GM18867 (cell line): ENCODE results near the gene GRHPR.
"Not testable (repeated sequence)": the region's sequence is repeated elsewhere in the genome, so short reads cannot be mapped to it uniquely, and the experiment has no call there.

Source experiments
- ATAC-seq: cut with Tn5 transposase; IDR thresholded peaks from one replicate; pipeline ENCODE4 v1.9.1; 2021; ENCODE audit warnings: mild to moderate bottlenecking, moderate library complexity; ENCODE audit not compliant: unreplicated experiment

The GRHPR gene

GRCh38 chr9:37444890-37445289 is 22.4 kb downstream of the GRHPR start:
- no peak for ATAC-seq

- no peak for ATAC-seq
Measured at GRCh38 chr9:37445832-37446231, 23.3 kb downstream of the GRHPR start.

GRCh38 chr9:37446401-37446800 is 23.9 kb downstream of the GRHPR start:
- no peak for ATAC-seq

- ATAC-seq, result no peak
Measured at GRCh38 chr9:37447111-37447510, 24.6 kb downstream of the GRHPR start.

GRCh38 chr9:37449862-37450632 is 27.6 kb downstream of the GRHPR start:
- no peak for ATAC-seq

GRCh38 chr9:37451628-37452027 is 29.1 kb downstream of the GRHPR start:
- no peak for ATAC-seq

GRCh38 chr9:37452611-37453010 is 30.1 kb downstream of the GRHPR start:
- no peak for ATAC-seq

GRCh38 chr9:37453827-37454226 is 31.3 kb downstream of the GRHPR start:
- ATAC-seq, result no peak

- no peak for ATAC-seq
Measured at GRCh38 chr9:37454238-37454637, 31.7 kb downstream of the GRHPR start.

GRCh38 chr9:37455884-37456647 is 33.6 kb downstream of the GRHPR start:
- no peak for ATAC-seq

- no peak for ATAC-seq
Measured at GRCh38 chr9:37456817-37457216, 34.3 kb downstream of the GRHPR start.

- ATAC-seq, result no peak
Measured at GRCh38 chr9:37464006-37464405, 41.5 kb downstream of the GRHPR start.

- ATAC-seq, result peak; percentile 42
Measured at GRCh38 chr9:37464426-37465248, 42.1 kb downstream of the GRHPR start.

- peak; percentile 80 for ATAC-seq
Measured at GRCh38 chr9:37465249-37466036, 42.9 kb downstream of the GRHPR start, which contains the start of gene ZBTB5. Gene ZBTB5, minus strand, starts transcription at chr9:37465450. Its CDS starts 22,899 bp downstream, at chr9:37442551.

- peak; percentile 13 for ATAC-seq
Measured at GRCh38 chr9:37466037-37466709, 43.7 kb downstream of the GRHPR start.

GRCh38 chr9:37467530-37467929 is 45.0 kb downstream of the GRHPR start:
- not testable (repeated sequence) for ATAC-seq

GRCh38 chr9:37468620-37469019 is 46.1 kb downstream of the GRHPR start:
- no peak for ATAC-seq

GRCh38 chr9:37471942-37472684 is 49.6 kb downstream of the GRHPR start:
- no peak for ATAC-seq

- not testable (repeated sequence) for ATAC-seq
Measured at GRCh38 chr9:37473982-37474381, 51.5 kb downstream of the GRHPR start.
